Endodermal cell (in vitro differentiated cells): ENCODE measurements around the gene ZNF282. TPM values are rescaled to one million over a fixed set of nuclear protein-coding genes. Genes with fewer than 3 reads are reported as not detected.
"Not testable (repeated sequence)": the region's sequence is repeated elsewhere in the genome, so short reads cannot be mapped to it uniquely, and the experiment has no call there.

ENCODE experiments used
- DNase-seq: peaks from one replicate; pipeline ENCODE4 v3.0.0-alpha.2; 2017
- H3K27ac ChIP-seq: 2 replicates; pipeline ENCODE4 v1.5.1; 2013; ENCODE audit warnings: mild to moderate bottlenecking, low read depth, low read length, moderate library complexity
- H3K27me3 ChIP-seq: 2 replicates; pipeline ENCODE4 v1.6.1; 2013; ENCODE audit warnings: mild to moderate bottlenecking, low read length, moderate library complexity; ENCODE audit not compliant: insufficient read depth, control insufficient read depth, poor library complexity, severe bottlenecking
- H3K36me3 ChIP-seq: 2 replicates; pipeline ENCODE4 v1.7.0; 2013; ENCODE audit warnings: mild to moderate bottlenecking, low read length, moderate library complexity; ENCODE audit not compliant: control insufficient read depth, insufficient read depth
- H3K4me1 ChIP-seq: one replicate; pipeline ENCODE4 v1.7.0; 2013; ENCODE audit warnings: low read length; ENCODE audit not compliant: control insufficient read depth, insufficient read depth
- H3K4me3 ChIP-seq: 2 replicates; pipeline ENCODE4 v1.5.1; 2013; ENCODE audit warnings: mild to moderate bottlenecking, low read length, moderate library complexity
- H3K9ac ChIP-seq: 2 replicates; pipeline ENCODE4 v1.6.1; 2013; ENCODE audit warnings: mild to moderate bottlenecking, low read length, moderate library complexity; ENCODE audit not compliant: poor library complexity, severe bottlenecking; ENCODE audit errors: extremely low read depth
- H3K9me3 ChIP-seq: 2 replicates; pipeline ENCODE4 v1.6.1; 2013; ENCODE audit warnings: mild to moderate bottlenecking, low read length, moderate library complexity; ENCODE audit not compliant: control insufficient read depth
- H3K27ac Mint-ChIP-seq: 2 replicates; pipeline ENCODE4 v1.8.0; 2020; ENCODE audit warnings: mixed read lengths
- H3K27me3 Mint-ChIP-seq: 2 replicates; pipeline ENCODE4 v1.8.0; 2021; ENCODE audit warnings: mild to moderate bottlenecking, mixed read lengths; ENCODE audit not compliant: insufficient read depth
- H3K36me3 Mint-ChIP-seq: 2 replicates; pipeline ENCODE4 v1.8.0; 2020; ENCODE audit warnings: low read depth, mixed read lengths
- H3K4me1 Mint-ChIP-seq: 2 replicates; pipeline ENCODE4 v1.8.0; 2020; ENCODE audit warnings: mixed read lengths
- H3K4me3 Mint-ChIP-seq: 2 replicates; pipeline ENCODE4 v1.8.0; 2020; ENCODE audit warnings: mild to moderate bottlenecking, moderate library complexity, mixed read lengths
- H3K9me3 Mint-ChIP-seq: 2 replicates; pipeline ENCODE4 v1.8.0; 2020; ENCODE audit warnings: mild to moderate bottlenecking, mixed read lengths
- CTCF ChIP-seq: fragments of 200-600 bp; sonication (generic); conservative IDR thresholded peaks from 2 replicates; pipeline ENCODE4 v1.5.0; 2021; ENCODE audit warnings: antibody characterized with exemption, mild to moderate bottlenecking
- WGBS, 2 experiments: methylation state at CpG; one replicate each; pipeline versions ENCODE4 v1.1.5 to v1.1.7; 2013; ENCODE audit warnings: missing lambda C conversion rate in 2 of 2, mixed read lengths in 1 of 2; ENCODE audit not compliant: insufficient coverage in 1 of 2, insufficient read length in 1 of 2; 5-methylcytosine and 5-hydroxymethylcytosine counted together
- total RNA-seq, 2 donors: library from RNA; stranded (reverse); fragmentation: NEBNext Ultra II Directional in 1 of 2; extraction: Animal tissue kit (Norgen Biotek cat#: 25700) in 1 of 2; gene quantifications; 2 replicates in 1 of 2; 3 replicates in 1 of 2; pipeline ENCODE4 v1.2.1, GENCODE V29; 2021

The ZNF282 gene
- total RNA-seq, 2 donors from 2014 or later: 28.8 to 29.8 TPM

GRCh38 chr7:149224352-149224751 lies 29.0 kb downstream of the ZNF282 start:
- H3K4me3 Mint-ChIP-seq: no peak overlapping the region
- H3K9me3 ChIP-seq: no peaks in the 10 kb centered on the region
- no peak for TF ChIP-seq CTCF
- no peaks in the 10 kb centered on the region for H3K27me3 ChIP-seq
- H3K4me3 ChIP-seq: no peak overlapping the region
- H3K27ac Mint-ChIP-seq: no peak overlapping the region
- no peaks in the 10 kb centered on the region for H3K4me1 Mint-ChIP-seq
- no peaks in the 10 kb centered on the region for H3K4me1 ChIP-seq
- peaks cover 14% of the 10 kb centered on the region for H3K36me3 ChIP-seq
- 95 to 97% methylated on average over 29 to 37 of the region's 37 CpGs for WGBS, 2 experiments
- no peaks in the 10 kb centered on the region for H3K27me3 Mint-ChIP-seq
- DNase-seq: no peak
- no peaks in the 10 kb centered on the region for H3K9me3 Mint-ChIP-seq
- no peak overlapping the region for H3K27ac ChIP-seq
- H3K9ac ChIP-seq: no peak overlapping the region
- peaks cover 45% of the 10 kb centered on the region for H3K36me3 Mint-ChIP-seq

GRCh38 chr7:149225106-149225505 lies 29.8 kb downstream of the ZNF282 start:
- no peaks in the 10 kb centered on the region for H3K4me1 ChIP-seq
- H3K4me1 Mint-ChIP-seq: no peaks in the 10 kb centered on the region
- no peaks in the 10 kb centered on the region for H3K27me3 Mint-ChIP-seq
- H3K36me3 Mint-ChIP-seq: peaks cover 38% of the 10 kb centered on the region
- H3K4me3 ChIP-seq: no peak overlapping the region
- DNase-seq: no peak
- H3K9me3 Mint-ChIP-seq: no peaks in the 10 kb centered on the region
- WGBS, 2 experiments: 98% methylated on average over 9 to 19 of the region's 19 CpGs
- no peak overlapping the region for H3K4me3 Mint-ChIP-seq
- no peak overlapping the region for H3K9ac ChIP-seq
- no peak overlapping the region for H3K27ac ChIP-seq
- TF ChIP-seq CTCF: no peak
- H3K9me3 ChIP-seq: no peaks in the 10 kb centered on the region
- no peaks in the 10 kb centered on the region for H3K27me3 ChIP-seq
- peaks cover 14% of the 10 kb centered on the region for H3K36me3 ChIP-seq
- H3K27ac Mint-ChIP-seq: peak overlapping the region; percentile 19

GRCh38 chr7:149225656-149226055 lies 30.3 kb downstream of the ZNF282 start:
- Mint-ChIP-seq H3K4me1 (no peaks in the 10 kb centered on the region), H3K4me3 (no peak overlapping the region), H3K27me3 (no peaks in the 10 kb centered on the region), H3K36me3 (peaks cover 35% of the 10 kb centered on the region), H3K27ac (no peak overlapping the region), H3K9me3 (no peaks in the 10 kb centered on the region)
- DNase-seq: no peak
- TF ChIP-seq CTCF: no peak
- Histone ChIP-seq H3K9ac (no peak overlapping the region), H3K9me3 (no peaks in the 10 kb centered on the region), H3K36me3 (peaks cover 14% of the 10 kb centered on the region), H3K4me1 (no peaks in the 10 kb centered on the region), H3K27ac (no peak overlapping the region), H3K27me3 (no peaks in the 10 kb centered on the region), H3K4me3 (no peak overlapping the region)
- 95 to 97% methylated on average over 17 to 22 of the region's 22 CpGs for WGBS, 2 experiments

GRCh38 chr7:149226366-149226765 lies 31.0 kb downstream of the ZNF282 start:
- peaks cover 29% of the 10 kb centered on the region for H3K36me3 Mint-ChIP-seq
- not testable (repeated sequence) for H3K4me1 Mint-ChIP-seq, H3K36me3 ChIP-seq, H3K27me3 ChIP-seq, DNase-seq, H3K9me3 Mint-ChIP-seq, H3K9ac ChIP-seq, H3K4me3 Mint-ChIP-seq, H3K9me3 ChIP-seq, H3K27me3 Mint-ChIP-seq, H3K27ac ChIP-seq, H3K4me1 ChIP-seq, H3K4me3 ChIP-seq
- WGBS, 2 experiments: 93 to 95% methylated on average over 16 to 17 of the region's 17 CpGs
- peak overlapping the region; percentile 10 for H3K27ac Mint-ChIP-seq
